HCT116 (cell line): ENCODE results near the gene CTR9. TPM values are rescaled to one million over a fixed set of nuclear protein-coding genes. Genes with fewer than 3 reads are reported as not detected.
A peak's percentile ranks its signal among the peaks of the same experiment; 100 is the strongest.

ENCODE experiments used
- ATAC-seq: fragments of 200-7000 bp; cut with Tn5 transposase; 2 replicates; pipeline ENCODE4 v1.9.1; 2020; ENCODE audit warnings: mild to moderate bottlenecking, moderate library complexity
- BruUV-seq: library from RNA; stranded (reverse); fragments of 400-500 nt; replicated peaks from 2 replicates; lab custom pipeline; 2021; lab: Mats Ljungman, UMichigan
- CTCF ChIA-PET: fragments of 300-600 bp; sonication (Branson Sonifier 250); formaldehyde crosslinking; loops from one replicate; lab custom pipeline; 2021; ENCODE audit warnings: antibody characterized with exemption; lab: Charles Lee
- POLR2A ChIA-PET: fragments of 300-600, 350-600 bp; sonication (Branson Sonifier 250); formaldehyde crosslinking; loops from one replicate; lab custom pipeline; 2021; ENCODE audit warnings: antibody characterized with exemption; lab: Charles Lee
- RAD21 ChIA-PET, 2 experiments: fragments of 300-600 bp; sonication (Branson Sonifier 250); formaldehyde crosslinking; loops; one replicate each; lab custom pipeline; 2023; ENCODE audit warnings: low total read pairs in 2 of 2; ENCODE audit not compliant: uncharacterized antibody in 2 of 2, unreplicated experiment in 2 of 2, low non-redundant PET in 1 of 2; lab: Charles Lee
- DNase-seq: peaks from one replicate; pipeline ENCODE4 v3.0.0-alpha.2; 2010; ENCODE audit warnings: low read depth, low spot score
- H2AFZ ChIP-seq: fragments of 200-600 bp; shearing (Covaris generic), sonication (generic); 2 replicates; pipeline ENCODE4 v1.6.1; 2017; ENCODE audit warnings: low read depth, mixed run types, mixed read lengths, antibody characterized with exemption, low read length; ENCODE audit not compliant: poor library complexity, severe bottlenecking
- H3K27ac ChIP-seq: 2 replicates; pipeline ENCODE4 v1.5.1; 2012; ENCODE audit warnings: low read depth, low read length
- H3K27me3 ChIP-seq: fragments of 200-600 bp; sonication (generic); 2 replicates; pipeline ENCODE4 v1.6.1; 2016; ENCODE audit warnings: mixed run types, low read length, mixed read lengths; ENCODE audit not compliant: insufficient read depth
- H3K36me3 ChIP-seq, 2 experiments: fragments of 200-500 bp in 1 of 2; fragments of 200-600 bp in 1 of 2; sonication (Bioruptor generic) in 1 of 2; sonication (generic) in 1 of 2; 2 replicates each; pipeline versions ENCODE4 v1.5.1 to v1.6.1; 2014 to 2016; ENCODE audit warnings: low read length in 2 of 2, inconsistent platforms in 1 of 2, mixed read lengths in 1 of 2, mixed run types in 1 of 2; ENCODE audit not compliant: insufficient read depth in 2 of 2, control insufficient read depth in 1 of 2
- H3K4me1 ChIP-seq, 2 experiments: fragments of 200-600 bp in 1 of 2; sonication (generic) in 1 of 2; 2 replicates each; pipeline versions ENCODE4 v1.5.1 to v1.6.1; 2012 to 2017; ENCODE audit warnings: low read length in 2 of 2, inconsistent platforms in 1 of 2, mild to moderate bottlenecking in 1 of 2, mixed read lengths in 1 of 2, mixed run types in 1 of 2, moderate library complexity in 1 of 2; ENCODE audit not compliant: insufficient read depth in 2 of 2, control insufficient read depth in 1 of 2
- H3K4me2 ChIP-seq: fragments of 200-600 bp; sonication (generic); 2 replicates; pipeline ENCODE4 v1.6.1; 2017; ENCODE audit warnings: mixed run types, low read length, mixed read lengths
- H3K4me3 ChIP-seq, 2 experiments: fragments of 200-600 bp in 1 of 2; sonication (generic) in 1 of 2; replicated peaks in 1 of 2; 2 replicates each; pipeline ENCODE4 v1.5.1; 2011 to 2016; ENCODE audit warnings: low read length in 2 of 2, control low read depth in 1 of 2, low read depth in 1 of 2, mild to moderate bottlenecking in 1 of 2, mixed read lengths in 1 of 2, mixed run types in 1 of 2
- H3K79me2 ChIP-seq: fragments of 200-600 bp; sonication (generic); 2 replicates; pipeline ENCODE4 v1.6.1; 2017; ENCODE audit warnings: mild to moderate bottlenecking, mixed run types, low read length, moderate library complexity, mixed read lengths; ENCODE audit not compliant: insufficient read depth
- H3K9ac ChIP-seq: fragments of 200-600 bp; sonication (generic); 2 replicates; pipeline ENCODE4 v1.6.1; 2016; ENCODE audit warnings: low read length, mixed read lengths
- H3K9me2 ChIP-seq: fragments of 200-600 bp; sonication (generic), shearing (Covaris generic); 2 replicates; pipeline ENCODE4 v1.6.1; 2017; ENCODE audit warnings: mixed run types, mild to moderate bottlenecking, moderate library complexity; ENCODE audit not compliant: insufficient read depth
- H3K9me3 ChIP-seq, 2 experiments: fragments of 200-500 bp in 1 of 2; fragments of 200-600 bp in 1 of 2; sonication (Bioruptor generic) in 1 of 2; sonication (generic) in 1 of 2; 2 replicates each; pipeline ENCODE4 v1.6.1; 2014 to 2017; ENCODE audit warnings: low read length in 2 of 2, mixed read lengths in 2 of 2, inconsistent platforms in 1 of 2, low read depth in 1 of 2, mild to moderate bottlenecking in 1 of 2, mixed run types in 1 of 2, moderate library complexity in 1 of 2; ENCODE audit not compliant: control insufficient read depth in 1 of 2, insufficient read depth in 1 of 2
- H4K20me1 ChIP-seq: fragments of 200-600 bp; sonication (generic), shearing (Covaris generic); 2 replicates; pipeline ENCODE4 v1.6.1; 2017; ENCODE audit warnings: mixed run types, mild to moderate bottlenecking, moderate library complexity; ENCODE audit not compliant: insufficient read depth
- CBX3 ChIP-seq: IDR thresholded peaks from 2 replicates; pipeline ENCODE4 v1.6.1; 2012; ENCODE audit warnings: low read depth
- CEBPB ChIP-seq: IDR thresholded peaks from 2 replicates; pipeline ENCODE4 v1.6.1; 2012; ENCODE audit warnings: low read depth
- EGR1 ChIP-seq: IDR thresholded peaks from 2 replicates; pipeline ENCODE4 v1.6.1; 2012; ENCODE audit warnings: low read depth
- FOSL1 ChIP-seq: IDR thresholded peaks from 2 replicates; pipeline ENCODE4 v1.6.1; 2012; ENCODE audit warnings: low read depth
- JUND ChIP-seq: IDR thresholded peaks from 2 replicates; pipeline ENCODE4 v1.6.1; 2012
- SP1 ChIP-seq: IDR thresholded peaks from 2 replicates; pipeline ENCODE4 v1.6.1; 2012; ENCODE audit warnings: low read depth
- TCF7L2 ChIP-seq: IDR thresholded peaks from 2 replicates; pipeline ENCODE4 v1.7.0; 2011; ENCODE audit warnings: borderline replicate concordance, inconsistent platforms; ENCODE audit not compliant: insufficient read depth, insufficient read length; ENCODE audit errors: extremely low read depth
- YY1 ChIP-seq: IDR thresholded peaks from 2 replicates; pipeline ENCODE4 v1.6.1; 2011; ENCODE audit warnings: low read length, low read depth, moderate library complexity, mild to moderate bottlenecking; ENCODE audit not compliant: insufficient replicate concordance; ENCODE audit errors: extremely low read depth
- ZFX ChIP-seq: fragments of 450-650 bp; IDR thresholded peaks from 2 replicates; pipeline ENCODE4 v1.6.1; 2017
- intact Hi-C: fragments of 100-400 bp; cut with micrococcal nuclease; formaldehyde crosslinking; loops from 2 replicates; pipeline ENCODE4 v1.10.0; 2022
- total RNA-seq: library from RNA; stranded (reverse); gene quantifications from one replicate; pipeline ENCODE4 v1.2.1, GENCODE V29; 2021; ENCODE audit not compliant: unreplicated experiment
- TF ChIP-seq, protein P1 (sequence below): IDR thresholded peaks from 2 replicates; pipeline ENCODE4 v1.6.1; 2012
- TF ChIP-seq, protein P2 (sequence below): IDR thresholded peaks from 2 replicates; pipeline ENCODE4 v1.6.1; 2012

The CTR9 gene
- total RNA-seq, 1 experiment from 2014 or later = 68.4 TPM

DNA sequence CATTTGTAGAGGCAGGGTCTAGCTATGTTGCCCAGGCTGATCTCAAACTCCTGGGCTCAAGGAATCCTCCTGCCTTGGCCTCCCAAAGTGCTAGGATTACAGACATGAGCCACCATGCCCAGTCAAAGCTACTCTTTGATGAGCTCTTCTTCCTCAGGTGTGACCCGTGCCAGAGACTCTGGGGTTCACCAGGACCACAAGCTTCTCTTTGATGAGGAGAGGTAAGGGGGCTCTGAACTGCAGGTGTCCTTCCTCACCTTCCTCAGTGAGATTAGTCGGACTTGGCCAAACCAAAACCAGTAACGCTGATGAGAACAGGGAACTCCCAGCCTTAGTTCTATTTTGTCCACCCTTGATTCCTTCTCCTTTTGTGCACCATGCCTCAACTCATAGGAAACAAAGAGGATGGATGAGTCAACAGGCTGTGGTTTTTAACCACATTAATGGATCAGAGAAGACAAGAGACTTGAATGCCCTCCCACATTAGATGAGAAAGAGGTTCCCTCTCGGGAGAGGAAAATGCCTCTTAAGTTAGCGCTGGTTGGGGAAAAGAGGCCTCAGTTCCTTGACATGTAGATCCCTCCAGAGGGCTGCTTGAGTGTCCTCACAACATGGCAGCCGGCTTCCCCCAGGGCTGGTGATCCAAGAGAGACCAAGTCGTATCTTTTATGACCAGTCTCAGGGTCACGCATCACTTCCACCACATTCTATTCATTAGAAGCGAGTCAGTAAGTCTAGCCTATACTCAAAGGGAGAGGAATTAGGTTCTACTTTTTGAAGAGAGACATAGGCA is 25.7 kb upstream of the CTR9 start:
- intact Hi-C loops = no loop called here
- no peaks in the 10 kb centered on the region for H3K27me3 ChIP-seq
- no peaks in the 10 kb centered on the region for H4K20me1 ChIP-seq
- peak overlapping the region; percentile 46 for H3K4me2 ChIP-seq
- BruUV-seq = no TSS peak
- no peaks in the 10 kb centered on the region for H3K79me2 ChIP-seq
- peak overlapping the region; percentile 65 for H3K27ac ChIP-seq
- no peak overlapping the region for H3K4me3 ChIP-seq
- H3K9me3 ChIP-seq = peaks cover 0 to 22% of the 10 kb centered on the region in 2 experiments; a peak in 1 of 4 replicates
- ChIA-PET CTCF (interaction anchor here (0.7 kb wide), 1 partner anchor 71 kb away, joined by 3 read pairs; no protein-coding TSS in a partner anchor), RAD21 (no interaction called here), POLR2A (no interaction called here)
- TF ChIP-seq JUND (peak; percentile 85), CBX3 (peak; percentile 98), EGR1 (no peak), FOSL1 (peak; percentile 81), SP1 (peak; percentile 86), TCF7L2 (peak; percentile 70), CEBPB (peak; percentile 61), ZFX (no peak), YY1 (peak; percentile 81)
- TF ChIP-seq, protein P1, sequence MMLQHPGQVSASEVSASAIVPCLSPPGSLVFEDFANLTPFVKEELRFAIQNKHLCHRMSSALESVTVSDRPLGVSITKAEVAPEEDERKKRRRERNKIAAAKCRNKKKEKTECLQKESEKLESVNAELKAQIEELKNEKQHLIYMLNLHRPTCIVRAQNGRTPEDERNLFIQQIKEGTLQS = no peak
- TF ChIP-seq, protein P2, sequence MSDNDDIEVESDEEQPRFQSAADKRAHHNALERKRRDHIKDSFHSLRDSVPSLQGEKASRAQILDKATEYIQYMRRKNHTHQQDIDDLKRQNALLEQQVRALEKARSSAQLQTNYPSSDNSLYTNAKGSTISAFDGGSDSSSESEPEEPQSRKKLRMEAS = peak; percentile 59
- DNase-seq (peak; percentile 79), ATAC-seq (peak; percentile 78)
- H2AFZ ChIP-seq = peak overlapping the region; percentile 75
- peaks cover 0 to 6% of the 10 kb centered on the region in 2 experiments; a peak in 1 of 4 replicates for H3K36me3 ChIP-seq
- H3K4me1 ChIP-seq = peaks cover 25 to 58% of the 10 kb centered on the region in 2 experiments
- H3K9ac ChIP-seq = no peak overlapping the region
- H3K9me2 ChIP-seq = no peaks in the 10 kb centered on the region
